ENCODE measurements around the gene MAU2.

MAU2 gene

GRCh38 chr19:19356500-19356899 is 35.9 kb downstream of the MAU2 start:
- no peak for TF ChIP-seq CTCF (IDR thresholded peaks at IDR 0.05; ENCODE audit: low read depth, low read length, missing control alignments)
- DNase-seq (ENCODE audit: low read depth): no peak
- H3K4me3 ChIP-seq (ENCODE audit: low read depth, low read length): no peak overlapping the region

GRCh38 chr19:19356901-19357566 is 36.4 kb downstream of the MAU2 start:
- in situ Hi-C loops (cut with HindIII; ENCODE audit: low sequenced_read_pairs): no loop called here
- no peak for DNase-seq (ENCODE audit: low read depth)
- no peak for TF ChIP-seq CTCF (IDR thresholded peaks at IDR 0.05; ENCODE audit: low read depth, low read length, missing control alignments)
- H3K4me3 ChIP-seq (ENCODE audit: low read depth, low read length): no peak overlapping the region

More at GRCh38 chr19:19356500-19356899, 35.9 kb downstream of the MAU2 start:
- in situ Hi-C loops (cut with HindIII; ENCODE audit: low sequenced_read_pairs): no loop called here

GRCh38 chr19:19361075-19361594 is 40.5 kb downstream of the MAU2 start:
- in situ Hi-C loops (cut with HindIII; ENCODE audit: low sequenced_read_pairs): no loop called here
- DNase-seq (ENCODE audit: low read depth): peak; percentile 65

GRCh38 chr19:19362075-19362474 is 41.4 kb downstream of the MAU2 start:
- no peak for DNase-seq (ENCODE audit: low read depth)
- in situ Hi-C loops (cut with HindIII; ENCODE audit: low sequenced_read_pairs): no loop called here
- no peak for TF ChIP-seq CTCF (IDR thresholded peaks at IDR 0.05; ENCODE audit: low read depth, low read length, missing control alignments)
- no peak overlapping the region for H3K4me3 ChIP-seq (ENCODE audit: low read depth, low read length)

More at GRCh38 chr19:19361075-19361594, 40.5 kb downstream of the MAU2 start:
- peak; percentile 80 for TF ChIP-seq CTCF (IDR thresholded peaks at IDR 0.05; ENCODE audit: low read depth, low read length, missing control alignments)
- H3K4me3 ChIP-seq (ENCODE audit: low read depth, low read length): no peak overlapping the region

- peak; percentile 95 for TF ChIP-seq CTCF (IDR thresholded peaks at IDR 0.05; ENCODE audit: low read depth, low read length, missing control alignments)
- in situ Hi-C loops (cut with HindIII; ENCODE audit: low sequenced_read_pairs): no loop called here
- no peak overlapping the region for H3K4me3 ChIP-seq (ENCODE audit: low read depth, low read length)
- DNase-seq (ENCODE audit: low read depth): peak; percentile 19
Observed at GRCh38 chr19:19366434-19367396, 46.1 kb downstream of the MAU2 start.

GRCh38 chr19:19368087-19368486 is 47.5 kb downstream of the MAU2 start:
- no peak for DNase-seq (ENCODE audit: low read depth)
- H3K4me3 ChIP-seq (ENCODE audit: low read depth, low read length): no peak overlapping the region
- TF ChIP-seq CTCF (IDR thresholded peaks at IDR 0.05; ENCODE audit: low read depth, low read length, missing control alignments): no peak
- in situ Hi-C loops (cut with HindIII; ENCODE audit: low sequenced_read_pairs): no loop called here
